Measurements from ENCODE around the gene PKMYT1.
"Not testable (repeated sequence)": the region's sequence is repeated elsewhere in the genome, so short reads cannot be mapped to it uniquely, and the experiment has no call there.

PKMYT1 gene

GRCh38 chr16:2949705-2950352, 30.4 kb downstream of the PKMYT1 start:
- H3K27ac ChIP-seq: no peak overlapping the region
- H3K4me3 ChIP-seq: no peak overlapping the region

- H3K27ac ChIP-seq: no peak overlapping the region
Observed at GRCh38 chr16:2948807-2949704, 31.2 kb downstream of the PKMYT1 start.

GRCh38 chr16:2946649-2947048, 33.6 kb downstream of the PKMYT1 start:
- H3K27ac ChIP-seq: no peak overlapping the region
- no peak overlapping the region for H3K4me3 ChIP-seq

More at GRCh38 chr16:2948807-2949704, 31.2 kb downstream of the PKMYT1 start:
- no peak overlapping the region for H3K4me3 ChIP-seq

GRCh38 chr16:2943716-2944115, 36.5 kb downstream of the PKMYT1 start:
- H3K27ac ChIP-seq, H3K4me3 ChIP-seq: not testable (repeated sequence)

- Histone ChIP-seq H3K4me3 (no peak overlapping the region), H3K27ac (no peak overlapping the region)
Observed at GRCh38 chr16:2942045-2942444, 38.2 kb downstream of the PKMYT1 start.

GRCh38 chr16:2939968-2940367, 40.3 kb downstream of the PKMYT1 start:
- H3K27ac ChIP-seq: no peak overlapping the region
- no peak overlapping the region for H3K4me3 ChIP-seq

- no peak overlapping the region for H3K4me3 ChIP-seq
- no peak overlapping the region for H3K27ac ChIP-seq
Observed at GRCh38 chr16:2938206-2938605, 42.0 kb downstream of the PKMYT1 start.

- Histone ChIP-seq H3K27ac (no peak overlapping the region), H3K4me3 (no peak overlapping the region)
Observed at GRCh38 chr16:2937170-2937569, 43.1 kb downstream of the PKMYT1 start.

GRCh38 chr16:2936436-2937011, 43.7 kb downstream of the PKMYT1 start:
- H3K4me3 ChIP-seq: no peak overlapping the region
- H3K27ac ChIP-seq: no peak overlapping the region

- Histone ChIP-seq H3K4me3 (no peak overlapping the region), H3K27ac (no peak overlapping the region)
Observed at GRCh38 chr16:2934450-2934849, 45.8 kb downstream of the PKMYT1 start.

- Histone ChIP-seq H3K27ac (no peak overlapping the region), H3K4me3 (no peak overlapping the region)
Observed at GRCh38 chr16:2933701-2934100, 46.5 kb downstream of the PKMYT1 start.

- Histone ChIP-seq H3K27ac (no peak overlapping the region), H3K4me3 (no peak overlapping the region)
Observed at GRCh38 chr16:2933136-2933535, 47.1 kb downstream of the PKMYT1 start.

- H3K4me3 ChIP-seq, H3K27ac ChIP-seq: not testable (repeated sequence)
Observed at GRCh38 chr16:2931231-2931914, 48.9 kb downstream of the PKMYT1 start.

- H3K27ac ChIP-seq: no peak overlapping the region
- H3K4me3 ChIP-seq: no peak overlapping the region
Observed at GRCh38 chr16:2930236-2930635, 50.0 kb downstream of the PKMYT1 start.

GRCh38 chr16:2929693-2930092, 50.6 kb downstream of the PKMYT1 start:
- Histone ChIP-seq H3K4me3 (no peak overlapping the region), H3K27ac (no peak overlapping the region)

GRCh38 chr16:2928796-2929195, 51.5 kb downstream of the PKMYT1 start:
- no peak overlapping the region for H3K27ac ChIP-seq
- H3K4me3 ChIP-seq: no peak overlapping the region

GRCh38 chr16:2928151-2928550, 52.1 kb downstream of the PKMYT1 start:
- H3K27ac ChIP-seq, H3K4me3 ChIP-seq: not testable (repeated sequence)

- Histone ChIP-seq H3K27ac (peak overlapping the region in 1 of 21 experiments; percentile 22), H3K4me3 (no peak overlapping the region)
Observed at GRCh38 chr16:2927010-2927646, 53.1 kb downstream of the PKMYT1 start.

- H3K27ac ChIP-seq: peak overlapping the region in 1 of 21 experiments; percentile 22
- no peak overlapping the region for H3K4me3 ChIP-seq
Observed at GRCh38 chr16:2926650-2926999, 53.6 kb downstream of the PKMYT1 start.

Data from skin epidermis (tissue), 12 donors.